ENCODE measurements around the gene TPRA1.

GRCh38 chr3:127580327-127581060 lies 10.0 kb downstream of the TPRA1 start:
- no peak for TF ChIP-seq EP300 (IDR thresholded peaks at IDR 0.05)
- no peak for TF ChIP-seq CTCF (IDR thresholded peaks at IDR 0.05)
- TF ChIP-seq POLR2A (IDR thresholded peaks at IDR 0.05), result no peak
- TF ChIP-seq POLR2AphosphoS5 (IDR thresholded peaks at IDR 0.05), result no peak
